ENCODE measurements around the gene EYS.

EYS gene

GRCh38 chr6:65112435-65112834 lies 594.6 kb downstream of the EYS start:
- Mint-ChIP-seq H3K4me1 (no peaks in the 10 kb centered on the region), H3K36me3 (ENCODE audit: low read depth) (no peaks in the 10 kb centered on the region), H3K27ac (no peak overlapping the region), H3K9me3 (no peaks in the 10 kb centered on the region), H3K27me3 (ENCODE audit: low read depth, poor library complexity) (no peaks in the 10 kb centered on the region), H3K4me3 (no peak overlapping the region)
- TF ChIP-seq, protein P1, sequence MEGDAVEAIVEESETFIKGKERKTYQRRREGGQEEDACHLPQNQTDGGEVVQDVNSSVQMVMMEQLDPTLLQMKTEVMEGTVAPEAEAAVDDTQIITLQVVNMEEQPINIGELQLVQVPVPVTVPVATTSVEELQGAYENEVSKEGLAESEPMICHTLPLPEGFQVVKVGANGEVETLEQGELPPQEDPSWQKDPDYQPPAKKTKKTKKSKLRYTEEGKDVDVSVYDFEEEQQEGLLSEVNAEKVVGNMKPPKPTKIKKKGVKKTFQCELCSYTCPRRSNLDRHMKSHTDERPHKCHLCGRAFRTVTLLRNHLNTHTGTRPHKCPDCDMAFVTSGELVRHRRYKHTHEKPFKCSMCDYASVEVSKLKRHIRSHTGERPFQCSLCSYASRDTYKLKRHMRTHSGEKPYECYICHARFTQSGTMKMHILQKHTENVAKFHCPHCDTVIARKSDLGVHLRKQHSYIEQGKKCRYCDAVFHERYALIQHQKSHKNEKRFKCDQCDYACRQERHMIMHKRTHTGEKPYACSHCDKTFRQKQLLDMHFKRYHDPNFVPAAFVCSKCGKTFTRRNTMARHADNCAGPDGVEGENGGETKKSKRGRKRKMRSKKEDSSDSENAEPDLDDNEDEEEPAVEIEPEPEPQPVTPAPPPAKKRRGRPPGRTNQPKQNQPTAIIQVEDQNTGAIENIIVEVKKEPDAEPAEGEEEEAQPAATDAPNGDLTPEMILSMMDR (IDR thresholded peaks at IDR 0.05) = no peak
- DNase-seq = no peak

DNA sequence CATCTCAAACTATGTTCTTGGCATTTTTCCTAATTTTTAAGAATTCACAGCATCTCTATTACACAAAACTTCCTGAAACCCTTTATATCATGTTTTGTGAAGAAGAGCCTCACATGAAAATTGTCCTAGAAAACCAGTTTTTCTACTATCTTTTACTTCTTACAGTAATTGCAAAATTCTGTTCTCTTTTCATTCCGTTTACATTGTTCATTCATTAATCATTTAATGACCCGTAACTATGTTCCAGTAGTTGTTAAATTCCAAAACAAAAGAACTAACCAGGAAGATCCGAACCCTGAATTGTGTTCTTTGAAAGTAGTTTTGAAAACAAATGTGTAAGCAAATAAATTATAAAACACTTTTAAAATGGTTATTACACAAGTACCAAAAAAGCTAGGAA lies 597.0 kb downstream of the EYS start:
- no peak overlapping the region for H3K27ac Mint-ChIP-seq
- no peaks in the 10 kb centered on the region for H3K4me1 Mint-ChIP-seq
- H3K36me3 Mint-ChIP-seq (ENCODE audit: low read depth) = no peaks in the 10 kb centered on the region
- TF ChIP-seq, protein P1 (IDR thresholded peaks at IDR 0.05) = no peak
- H3K4me3 Mint-ChIP-seq = no peak overlapping the region
- no peaks in the 10 kb centered on the region for H3K27me3 Mint-ChIP-seq (ENCODE audit: low read depth, poor library complexity)
- H3K9me3 Mint-ChIP-seq = no peaks in the 10 kb centered on the region
- no peak for DNase-seq

- TF ChIP-seq, protein P1 (IDR thresholded peaks at IDR 0.05) = no peak
- H3K9me3 Mint-ChIP-seq = no peaks in the 10 kb centered on the region
- no peak overlapping the region for H3K4me3 Mint-ChIP-seq
- no peaks in the 10 kb centered on the region for H3K27me3 Mint-ChIP-seq (ENCODE audit: low read depth, poor library complexity)
- no peak overlapping the region for H3K27ac Mint-ChIP-seq
- DNase-seq = no peak
- no peaks in the 10 kb centered on the region for H3K4me1 Mint-ChIP-seq
- no peaks in the 10 kb centered on the region for H3K36me3 Mint-ChIP-seq (ENCODE audit: low read depth)
Measured at GRCh38 chr6:65098349-65098748, 608.7 kb downstream of the EYS start.

GRCh38 chr6:65091561-65091960 lies 615.5 kb downstream of the EYS start:
- DNase-seq = no peak
- H3K4me3 Mint-ChIP-seq = no peak overlapping the region

GRCh38 chr6:65088575-65088974 lies 618.5 kb downstream of the EYS start:
- Mint-ChIP-seq H3K27ac (no peak overlapping the region), H3K4me1 (no peaks in the 10 kb centered on the region), H3K4me3 (no peak overlapping the region), H3K9me3 (peaks cover 11% of the 10 kb centered on the region), H3K36me3 (ENCODE audit: low read depth) (no peaks in the 10 kb centered on the region), H3K27me3 (ENCODE audit: low read depth, poor library complexity) (no peaks in the 10 kb centered on the region)
- no peak for DNase-seq
- TF ChIP-seq, protein P1 (IDR thresholded peaks at IDR 0.05) = no peak

More at GRCh38 chr6:65091561-65091960, 615.5 kb downstream of the EYS start:
- TF ChIP-seq, protein P1 (IDR thresholded peaks at IDR 0.05) = no peak
- Mint-ChIP-seq H3K27ac (no peak overlapping the region), H3K36me3 (ENCODE audit: low read depth) (no peaks in the 10 kb centered on the region), H3K9me3 (peaks cover 11% of the 10 kb centered on the region), H3K27me3 (ENCODE audit: low read depth, poor library complexity) (no peaks in the 10 kb centered on the region), H3K4me1 (no peaks in the 10 kb centered on the region)

DNA sequence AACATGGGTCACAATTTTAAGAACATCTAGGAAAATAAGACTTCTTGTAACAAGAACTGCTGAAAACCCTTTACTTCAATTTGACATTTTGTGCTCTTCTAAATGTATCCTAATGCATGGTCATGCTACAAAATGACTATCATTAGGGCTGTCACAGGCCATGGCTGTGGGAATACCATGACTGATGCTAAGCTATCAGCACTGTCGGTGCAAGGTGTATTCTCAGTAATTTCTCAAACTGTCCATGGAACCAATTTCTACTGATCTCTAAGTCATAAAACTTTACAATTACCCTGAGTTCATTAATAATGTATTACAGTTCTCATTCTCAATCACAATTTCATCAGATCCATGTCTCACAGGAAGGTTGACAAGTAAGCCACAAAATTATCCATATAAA lies 625.3 kb downstream of the EYS start:
- H3K27ac Mint-ChIP-seq = no peak overlapping the region
- no peak for DNase-seq
- no peaks in the 10 kb centered on the region for H3K9me3 Mint-ChIP-seq
- no peaks in the 10 kb centered on the region for H3K4me1 Mint-ChIP-seq
- TF ChIP-seq, protein P1 (IDR thresholded peaks at IDR 0.05) = no peak
- no peak overlapping the region for H3K4me3 Mint-ChIP-seq
- H3K27me3 Mint-ChIP-seq (ENCODE audit: low read depth, poor library complexity) = no peaks in the 10 kb centered on the region
- no peaks in the 10 kb centered on the region for H3K36me3 Mint-ChIP-seq (ENCODE audit: low read depth)
